ENCODE results near the gene BPTF. TPM values are rescaled to one million over a fixed set of nuclear protein-coding genes. Genes with fewer than 3 reads are reported as not detected.
A peak's percentile ranks its signal among the peaks of the same experiment; 100 is the strongest.

BPTF gene
- total and polyA plus RNA-seq, 2 experiments from 2014 or later = 38.1 to 46.3 TPM

DNA sequence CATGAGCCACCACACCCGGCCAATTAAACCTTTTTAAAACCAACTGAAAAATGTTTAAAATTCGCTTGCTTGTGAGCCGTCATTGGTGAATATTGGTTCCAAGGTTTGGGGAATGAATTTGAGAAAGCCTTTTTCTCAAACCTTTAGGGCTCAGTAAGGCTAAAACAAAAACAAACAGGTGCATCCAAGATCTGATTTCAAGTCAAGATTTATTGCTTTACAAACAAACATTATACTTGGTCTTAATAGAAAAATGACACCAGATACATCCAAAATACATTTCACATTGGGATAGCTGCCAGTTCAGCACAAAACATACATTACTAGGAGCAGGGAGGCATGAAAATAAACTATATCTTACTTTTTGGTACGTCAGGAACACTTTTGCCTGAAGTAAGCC lies 165.6 kb downstream of the BPTF start:
- Histone ChIP-seq H3K36me3 (replicated peaks; ENCODE audit: insufficient read depth, low read depth) (no peaks in the 10 kb centered on the region), H3K27me3 (no peaks in the 10 kb centered on the region), H2AFZ (no peak overlapping the region), H3K4me1 (ENCODE audit: insufficient read depth) (peaks cover 8% of the 10 kb centered on the region), H3K9me3 (ENCODE audit: low read depth) (no peaks in the 10 kb centered on the region), H3K4me2 (no peak overlapping the region), H4K20me1 (ENCODE audit: insufficient read depth, poor library complexity, severe bottlenecking) (no peaks in the 10 kb centered on the region), H3K79me2 (no peaks in the 10 kb centered on the region), H3K9me2 (replicated peaks; ENCODE audit: insufficient read depth) (no peaks in the 10 kb centered on the region), H3K4me3 (no peak overlapping the region), H3K27ac (no peak overlapping the region)
- 92% methylated on average over 4 of the region's 4 CpGs for WGBS (ENCODE audit: low lambda C conversion rate, missing lambda C conversion rate)
- TF ChIP-seq, protein P1, sequence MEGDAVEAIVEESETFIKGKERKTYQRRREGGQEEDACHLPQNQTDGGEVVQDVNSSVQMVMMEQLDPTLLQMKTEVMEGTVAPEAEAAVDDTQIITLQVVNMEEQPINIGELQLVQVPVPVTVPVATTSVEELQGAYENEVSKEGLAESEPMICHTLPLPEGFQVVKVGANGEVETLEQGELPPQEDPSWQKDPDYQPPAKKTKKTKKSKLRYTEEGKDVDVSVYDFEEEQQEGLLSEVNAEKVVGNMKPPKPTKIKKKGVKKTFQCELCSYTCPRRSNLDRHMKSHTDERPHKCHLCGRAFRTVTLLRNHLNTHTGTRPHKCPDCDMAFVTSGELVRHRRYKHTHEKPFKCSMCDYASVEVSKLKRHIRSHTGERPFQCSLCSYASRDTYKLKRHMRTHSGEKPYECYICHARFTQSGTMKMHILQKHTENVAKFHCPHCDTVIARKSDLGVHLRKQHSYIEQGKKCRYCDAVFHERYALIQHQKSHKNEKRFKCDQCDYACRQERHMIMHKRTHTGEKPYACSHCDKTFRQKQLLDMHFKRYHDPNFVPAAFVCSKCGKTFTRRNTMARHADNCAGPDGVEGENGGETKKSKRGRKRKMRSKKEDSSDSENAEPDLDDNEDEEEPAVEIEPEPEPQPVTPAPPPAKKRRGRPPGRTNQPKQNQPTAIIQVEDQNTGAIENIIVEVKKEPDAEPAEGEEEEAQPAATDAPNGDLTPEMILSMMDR (IDR thresholded peaks at IDR 0.05; ENCODE audit: poor library complexity) = no peak
- TF ChIP-seq EZH2 (IDR thresholded peaks at IDR 0.05; ENCODE audit: borderline replicate concordance) (no peak), EZH2phosphoT487 (IDR thresholded peaks at IDR 0.05; ENCODE audit: low read depth, severe bottlenecking, unreplicated experiment) (no peak)
- no peak for DNase-seq (ENCODE audit: low spot score)

DNA sequence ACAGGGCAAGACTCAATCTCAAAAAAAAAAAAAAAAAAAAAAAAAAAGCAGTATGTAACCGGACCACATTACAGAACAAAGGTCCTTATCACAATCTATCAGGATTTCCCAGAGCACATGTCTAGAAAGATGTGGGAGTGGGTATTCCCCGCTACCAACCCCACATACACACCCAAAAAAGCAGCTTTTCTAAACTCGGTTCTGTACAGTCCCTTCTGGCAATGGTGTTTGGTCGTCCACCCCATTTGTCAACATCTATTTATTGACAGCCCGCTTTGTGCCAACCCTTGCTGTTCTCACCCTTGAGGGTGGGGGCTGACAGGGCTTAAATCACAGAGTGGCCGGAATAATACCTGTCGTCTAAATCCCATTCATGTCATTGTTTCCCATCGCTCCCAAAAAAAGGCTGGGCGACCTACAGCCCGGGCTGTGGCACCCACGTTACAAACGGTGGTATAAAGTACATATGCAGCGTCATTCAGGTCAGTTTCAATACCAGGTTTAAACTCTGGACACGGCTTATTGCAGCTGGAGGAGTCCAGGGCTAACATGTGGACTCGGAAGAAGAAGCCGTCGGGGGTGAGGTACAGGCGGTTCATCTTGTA lies 167.3 kb downstream of the BPTF start:
- Histone ChIP-seq H3K9me2 (replicated peaks; ENCODE audit: insufficient read depth) (no peaks in the 10 kb centered on the region), H3K9me3 (ENCODE audit: low read depth) (no peaks in the 10 kb centered on the region), H3K27me3 (no peaks in the 10 kb centered on the region), H3K79me2 (no peaks in the 10 kb centered on the region), H3K4me1 (ENCODE audit: insufficient read depth) (peaks cover 8% of the 10 kb centered on the region), H3K36me3 (replicated peaks; ENCODE audit: insufficient read depth, low read depth) (no peaks in the 10 kb centered on the region), H4K20me1 (ENCODE audit: insufficient read depth, poor library complexity, severe bottlenecking) (no peaks in the 10 kb centered on the region), H3K27ac (peak overlapping the region; percentile 97), H2AFZ (peak overlapping the region; percentile 96), H3K4me2 (peak overlapping the region; percentile 85), H3K4me3 (peak overlapping the region; percentile 78)
- no peak for DNase-seq (ENCODE audit: low spot score)
- TF ChIP-seq, protein P1 (IDR thresholded peaks at IDR 0.05; ENCODE audit: poor library complexity) = no peak
- no peak for TF ChIP-seq EZH2 (IDR thresholded peaks at IDR 0.05; ENCODE audit: borderline replicate concordance)
- no peak for TF ChIP-seq EZH2phosphoT487 (IDR thresholded peaks at IDR 0.05; ENCODE audit: low read depth, severe bottlenecking, unreplicated experiment)
- WGBS (ENCODE audit: low lambda C conversion rate, missing lambda C conversion rate) = 16% methylated on average over 18 of the region's 18 CpGs

DNA sequence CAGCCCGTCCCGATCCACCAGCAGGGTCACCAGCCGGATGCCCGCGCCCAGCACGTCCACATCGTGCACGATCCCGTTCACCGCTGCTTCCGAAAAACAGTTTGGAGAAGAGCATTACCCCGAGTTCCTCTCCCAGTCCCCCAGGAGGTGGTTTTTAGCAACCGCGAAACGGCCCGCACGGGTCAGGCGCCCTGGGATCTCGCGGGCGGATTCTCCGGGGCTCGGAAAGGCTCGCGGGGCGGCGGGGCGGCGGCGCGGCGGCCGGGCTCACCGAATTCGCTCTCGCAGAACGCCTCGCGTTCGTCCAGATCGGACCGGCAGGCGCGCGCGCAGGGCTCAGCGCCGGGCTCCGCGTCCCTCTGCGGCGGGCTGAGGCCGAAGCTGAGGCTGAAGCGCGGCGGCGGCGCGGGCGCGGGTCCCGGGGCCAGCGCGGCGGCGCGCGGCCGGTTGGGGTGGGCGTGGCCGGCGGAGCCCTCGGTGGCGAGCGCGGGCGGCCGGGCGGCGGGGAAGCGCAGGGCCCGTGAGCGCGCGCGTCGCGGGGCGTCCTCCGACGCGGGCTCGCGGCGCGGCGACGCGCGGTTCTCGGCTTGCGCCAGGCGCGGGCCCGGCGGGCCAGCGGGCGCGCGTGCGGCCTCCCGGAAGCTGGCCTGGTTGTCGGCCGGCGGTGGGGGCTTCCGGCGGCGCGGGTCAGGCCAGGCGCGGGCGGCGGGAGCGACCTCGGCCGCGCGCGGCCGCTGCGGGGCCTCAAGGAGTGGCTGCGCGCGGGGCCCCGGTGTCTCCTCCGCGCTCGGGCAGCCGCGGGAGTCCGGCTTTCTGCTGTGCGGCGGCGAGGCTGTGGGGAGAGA lies 168.1 kb downstream of the BPTF start:
- TF ChIP-seq EZH2phosphoT487 (IDR thresholded peaks at IDR 0.05; ENCODE audit: low read depth, severe bottlenecking, unreplicated experiment) = no peak
- no peak for TF ChIP-seq EZH2 (IDR thresholded peaks at IDR 0.05; ENCODE audit: borderline replicate concordance)
- TF ChIP-seq, protein P1 (IDR thresholded peaks at IDR 0.05; ENCODE audit: poor library complexity) = no peak
- Histone ChIP-seq H4K20me1 (ENCODE audit: insufficient read depth, poor library complexity, severe bottlenecking) (no peaks in the 10 kb centered on the region), H3K4me3 (peak overlapping the region; percentile 97), H3K27me3 (no peaks in the 10 kb centered on the region), H3K9me3 (ENCODE audit: low read depth) (no peaks in the 10 kb centered on the region), H3K36me3 (replicated peaks; ENCODE audit: insufficient read depth, low read depth) (no peaks in the 10 kb centered on the region), H3K9me2 (replicated peaks; ENCODE audit: insufficient read depth) (no peaks in the 10 kb centered on the region), H3K79me2 (no peaks in the 10 kb centered on the region), H3K4me1 (ENCODE audit: insufficient read depth) (peaks cover 8% of the 10 kb centered on the region), H3K4me2 (peak overlapping the region; percentile 98), H2AFZ (peak overlapping the region; percentile 99), H3K27ac (peak overlapping the region; percentile 100)
- WGBS (ENCODE audit: low lambda C conversion rate, missing lambda C conversion rate) = 1% methylated on average over 63 of the region's 144 CpGs
- peak; percentile 95 for DNase-seq (ENCODE audit: low spot score)
